EL (cell line): ENCODE results near the gene SF1.

Experiments
- DNase-seq: peaks from one replicate; pipeline ENCODE4 v3.0.0-alpha.2; 2016

SF1 gene

GRCh38 chr11:64801158-64801464 lies 22.8 kb upstream of the SF1 start:
- DNase-seq, result no peak

GRCh38 chr11:64800303-64801157 lies 22.2 kb upstream of the SF1 start:
- DNase-seq, result no peak

GRCh38 chr11:64799623-64800302 lies 21.4 kb upstream of the SF1 start:
- peak; percentile 11 for DNase-seq

- no peak for DNase-seq
Measured at GRCh38 chr11:64799256-64799622, 20.9 kb upstream of the SF1 start.

- no peak for DNase-seq
Measured at GRCh38 chr11:64796757-64797541, 18.6 kb upstream of the SF1 start.

- DNase-seq, result no peak
Measured at GRCh38 chr11:64796047-64796756, 17.9 kb upstream of the SF1 start.

- no peak for DNase-seq
Measured at GRCh38 chr11:64794526-64794925, 16.2 kb upstream of the SF1 start.

GRCh38 chr11:64793271-64794160 lies 15.2 kb upstream of the SF1 start:
- no peak for DNase-seq

GRCh38 chr11:64792482-64792881 lies 14.1 kb upstream of the SF1 start:
- DNase-seq, result no peak

- DNase-seq, result no peak
Measured at GRCh38 chr11:64791781-64792291, 13.5 kb upstream of the SF1 start.

- DNase-seq, result no peak
Measured at GRCh38 chr11:64790205-64791095, 12.1 kb upstream of the SF1 start.

GRCh38 chr11:64789331-64790204 lies 11.2 kb upstream of the SF1 start:
- no peak for DNase-seq

- DNase-seq, result no peak
Measured at GRCh38 chr11:64788321-64789215, 10.2 kb upstream of the SF1 start.

- peak; percentile 38 for DNase-seq
Measured at GRCh38 chr11:64787526-64788320, 9.4 kb upstream of the SF1 start.

GRCh38 chr11:64786308-64786707 lies 8.0 kb upstream of the SF1 start:
- no peak for DNase-seq

GRCh38 chr11:64784813-64785581 lies 6.7 kb upstream of the SF1 start:
- DNase-seq, result no peak

- no peak for DNase-seq
Measured at GRCh38 chr11:64778223-64778472, 194 bp downstream of the SF1 start.
